AG20443 (cell line): Measurements from ENCODE around the gene RAET1L.
A peak's percentile ranks its signal among the peaks of the same experiment; 100 is the strongest.
"Not testable (repeated sequence)": the region's sequence is repeated elsewhere in the genome, so short reads cannot be mapped to it uniquely, and the experiment has no call there.

Experiments
- DNase-seq: peaks from one replicate; pipeline ENCODE4 v3.0.0; 2012; ENCODE audit warnings: low spot score, mixed read lengths

The RAET1L gene

GRCh38 chr6:150044621-150045145 lies 19.4 kb upstream of the RAET1L start:
- DNase-seq = no peak

GRCh38 chr6:150043501-150044412 lies 18.4 kb upstream of the RAET1L start:
- DNase-seq = no peak

DNA sequence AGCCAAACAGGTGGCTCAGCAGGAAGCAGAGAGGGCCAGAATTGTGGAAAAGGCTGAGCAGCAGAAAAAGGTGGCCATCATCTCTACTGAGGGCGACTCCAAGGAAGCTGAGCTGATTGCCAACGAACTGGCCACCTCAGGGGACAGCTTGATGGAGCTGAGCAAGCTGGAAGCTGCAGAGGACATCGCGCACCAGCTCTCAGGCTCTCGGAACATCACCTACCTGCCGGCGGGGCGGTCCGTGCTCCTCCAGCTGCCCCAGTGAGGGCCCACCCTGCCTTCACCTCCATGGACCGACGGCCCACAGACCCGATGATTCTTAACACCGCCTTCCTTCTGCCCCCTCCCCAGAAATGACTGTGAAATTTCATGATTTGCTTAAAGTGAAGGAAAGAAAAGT lies 17.8 kb upstream of the RAET1L start:
- no peak for DNase-seq

DNA sequence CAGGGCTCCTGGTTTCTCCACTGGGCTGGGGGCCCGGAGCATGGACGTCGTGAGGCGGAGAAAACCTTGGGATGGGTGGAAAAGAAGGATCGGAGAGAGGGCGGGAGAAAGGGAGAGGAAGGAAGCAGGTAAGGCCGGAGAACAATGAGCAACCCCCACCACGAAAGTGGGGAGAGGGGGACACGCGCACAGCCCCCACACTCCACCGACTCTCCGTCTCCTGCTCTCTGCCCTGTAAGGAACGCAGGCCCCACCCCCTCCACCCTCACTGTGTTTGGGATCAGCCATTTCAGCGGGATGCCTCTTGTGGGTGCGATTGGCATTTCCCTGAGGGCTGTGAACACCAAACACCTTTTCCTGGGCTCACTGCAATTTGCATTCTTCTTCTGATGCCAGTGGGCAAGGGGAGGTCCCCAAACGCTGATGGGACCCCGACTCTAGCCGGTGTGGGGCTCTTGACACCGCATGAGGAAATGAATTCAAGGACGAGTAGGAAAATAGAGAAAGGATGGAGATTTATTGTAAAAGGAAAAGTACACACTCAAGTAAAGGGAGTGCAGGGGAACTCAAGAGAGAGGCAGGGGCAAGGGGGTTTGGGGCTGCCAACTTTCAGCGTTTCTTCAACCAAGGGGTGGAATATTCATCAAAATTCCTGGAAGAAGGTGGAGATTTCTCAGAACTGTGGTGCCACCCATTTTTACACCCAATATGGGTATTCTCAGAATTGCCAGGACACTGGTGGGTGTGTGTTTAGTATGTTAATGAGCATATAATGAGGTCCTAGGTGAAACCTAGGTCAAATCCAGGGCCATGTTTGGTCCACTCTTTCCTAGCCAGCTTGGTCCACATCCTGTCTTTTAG lies 13.1 kb upstream of the RAET1L start:
- DNase-seq = no peak

DNA sequence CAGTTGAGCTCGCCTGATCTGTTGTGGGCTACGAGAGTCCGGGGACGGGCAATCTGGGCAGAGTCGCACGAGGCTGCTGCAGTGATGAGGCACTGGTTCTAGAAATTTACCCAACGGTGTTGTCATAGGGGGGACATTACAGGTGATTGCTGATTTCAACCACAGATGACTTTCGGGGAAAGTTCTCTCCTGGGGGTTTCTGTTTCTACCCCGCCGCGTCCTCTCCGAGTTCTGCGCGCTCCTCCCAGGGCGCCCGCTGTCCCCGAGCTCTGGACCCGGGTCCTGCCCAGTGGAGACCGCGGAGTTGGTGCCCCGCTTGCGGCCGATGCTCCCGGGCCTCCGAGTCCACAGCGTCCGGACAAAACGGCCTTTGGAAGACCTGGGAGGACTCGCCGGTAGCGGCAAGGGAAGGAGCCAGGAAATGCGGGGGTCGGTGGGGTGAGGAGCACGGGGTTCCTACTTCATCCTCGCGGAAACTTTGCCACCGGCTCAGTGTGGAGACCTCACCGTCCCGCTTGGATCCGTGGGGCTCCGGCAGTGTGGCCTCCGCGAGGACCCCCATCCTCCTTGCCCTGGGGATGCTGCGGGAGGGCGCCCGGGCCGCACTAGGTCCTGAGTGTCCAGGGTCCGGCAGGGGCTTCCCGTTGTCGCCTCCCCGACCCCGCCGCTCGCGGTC lies 12.3 kb upstream of the RAET1L start:
- DNase-seq = no peak

DNA sequence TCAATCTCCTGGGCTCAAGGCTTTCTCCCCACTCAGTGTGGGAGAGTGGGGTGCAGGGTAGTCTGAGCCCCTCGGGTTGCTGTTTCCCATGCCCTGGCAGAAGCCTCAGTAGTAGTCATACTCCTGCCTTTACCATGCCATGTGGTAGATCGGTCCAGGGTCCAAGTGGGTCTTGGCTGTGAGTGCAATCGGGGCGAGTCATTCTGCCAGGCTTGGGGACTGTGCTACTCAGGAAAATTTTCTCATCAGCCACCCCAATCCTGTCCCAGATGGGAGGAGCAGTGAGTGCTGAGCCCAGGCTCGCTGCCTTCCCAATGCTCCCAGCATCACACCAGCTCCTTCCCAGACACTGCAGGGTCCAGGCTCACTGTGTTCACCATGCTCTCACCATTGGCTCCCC lies 10.7 kb upstream of the RAET1L start:
- DNase-seq = no peak

DNA sequence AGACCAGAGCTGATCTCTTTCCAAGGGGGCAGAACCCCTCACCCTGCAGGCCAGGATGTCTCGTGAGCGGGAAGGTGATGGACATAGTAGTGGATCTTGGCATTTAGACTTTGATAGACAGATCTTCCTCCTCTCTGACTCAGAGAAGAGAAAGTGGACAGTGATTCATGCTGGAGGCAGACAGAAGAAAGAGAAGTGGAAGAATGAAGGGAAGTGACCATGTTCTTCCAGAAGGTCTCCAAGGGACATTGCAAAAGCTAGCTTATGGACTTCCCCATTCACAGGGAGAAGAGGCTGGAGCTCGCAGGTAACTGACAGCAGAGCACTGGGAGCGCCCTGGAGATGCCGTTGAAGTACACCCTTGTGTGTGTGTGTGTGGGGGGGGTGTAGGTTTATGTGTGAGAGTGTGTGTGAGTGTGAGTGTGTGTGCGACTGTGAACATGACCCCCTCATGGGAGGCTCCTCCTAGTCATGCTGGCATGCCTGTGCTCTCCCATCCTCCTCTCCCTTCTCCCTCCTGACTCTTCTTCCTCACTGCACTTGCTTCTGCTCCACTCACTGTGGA lies 8.0 kb upstream of the RAET1L start:
- no peak for DNase-seq

GRCh38 chr6:150032598-150032997 lies 7.3 kb upstream of the RAET1L start:
- no peak for DNase-seq

DNA sequence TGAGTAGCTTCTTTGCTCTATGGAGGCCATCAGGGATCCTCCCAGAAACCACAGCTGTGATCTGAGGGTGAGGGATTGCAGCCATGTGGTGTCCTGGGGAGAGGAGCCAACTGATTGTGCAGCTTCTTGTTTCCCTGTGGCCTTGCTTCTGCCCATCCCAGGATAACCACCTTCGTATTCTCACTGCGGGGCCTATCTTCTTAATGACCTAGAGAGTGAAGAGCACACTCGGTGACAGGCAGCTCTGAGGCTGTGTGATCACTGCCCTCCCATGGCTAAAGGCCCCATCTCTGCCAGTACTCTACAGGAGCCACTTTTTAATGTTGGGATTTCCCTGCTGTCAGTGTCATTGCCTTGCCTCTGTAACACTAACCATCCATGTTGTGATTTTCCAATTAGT lies 5.3 kb upstream of the RAET1L start:
- peak; percentile 26 for DNase-seq

- no peak for DNase-seq
These were observed 4.4 kb upstream of the RAET1L start for GRCh38 chr6:150029749-150030148.

- no peak for DNase-seq
These were observed 3.9 kb upstream of the RAET1L start for GRCh38 chr6:150029276-150029675.

DNA sequence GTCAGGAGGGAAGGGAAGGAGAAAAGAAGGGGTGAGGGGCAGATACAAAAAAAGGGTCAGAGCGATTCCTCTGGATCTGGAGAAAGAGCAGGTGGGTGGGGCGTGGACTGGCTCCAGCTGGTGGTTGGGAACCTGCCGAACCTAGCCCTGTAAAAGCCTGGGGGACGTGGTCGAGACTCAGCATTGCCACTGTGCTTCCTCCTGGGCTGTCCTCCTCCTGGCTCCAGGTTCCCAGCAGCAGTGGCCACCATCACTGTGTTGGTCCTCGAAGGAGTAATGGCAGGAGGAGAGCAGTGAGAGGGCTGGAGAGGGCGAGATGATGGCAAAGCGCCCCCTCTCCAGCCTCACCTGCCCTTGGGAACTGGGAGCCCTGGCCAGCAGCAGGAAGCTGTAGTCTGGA lies 3.5 kb upstream of the RAET1L start:
- no peak for DNase-seq

DNA sequence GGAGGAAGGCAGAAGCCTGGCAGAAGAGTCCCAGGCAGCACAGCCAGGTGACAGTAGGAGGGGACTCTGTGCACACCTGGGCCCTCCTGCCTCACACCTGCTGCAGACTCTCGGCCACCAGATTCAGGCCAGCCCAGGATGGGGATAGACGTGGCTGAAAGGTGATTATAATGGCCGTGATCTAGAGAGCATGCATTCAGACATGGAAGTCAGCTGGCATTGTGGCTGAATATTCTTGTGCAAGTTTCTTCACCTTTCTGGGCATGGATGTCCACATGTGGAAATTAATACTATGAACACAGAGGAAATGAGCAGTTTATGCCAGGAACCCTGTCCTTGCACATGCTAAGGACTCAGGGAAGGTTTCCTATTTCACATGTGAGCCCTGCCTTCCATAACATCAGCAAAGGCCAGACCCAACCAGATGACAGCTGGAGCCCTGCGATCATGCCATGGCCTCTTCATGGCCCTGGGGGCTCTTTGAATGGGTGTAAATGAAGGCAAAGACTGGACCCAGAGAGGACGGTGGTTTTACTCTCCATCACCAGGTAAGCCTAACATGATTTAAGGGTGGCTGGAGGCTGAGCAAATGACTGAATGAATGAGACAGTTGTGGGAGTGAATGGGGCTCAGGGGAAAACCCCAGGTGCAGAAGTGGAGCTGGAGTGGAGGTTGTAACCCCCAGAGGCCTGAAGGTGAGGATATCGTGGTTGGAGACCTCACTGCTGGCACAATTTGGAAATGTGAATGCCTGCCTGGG lies 2.7 kb upstream of the RAET1L start:
- DNase-seq = no peak

DNA sequence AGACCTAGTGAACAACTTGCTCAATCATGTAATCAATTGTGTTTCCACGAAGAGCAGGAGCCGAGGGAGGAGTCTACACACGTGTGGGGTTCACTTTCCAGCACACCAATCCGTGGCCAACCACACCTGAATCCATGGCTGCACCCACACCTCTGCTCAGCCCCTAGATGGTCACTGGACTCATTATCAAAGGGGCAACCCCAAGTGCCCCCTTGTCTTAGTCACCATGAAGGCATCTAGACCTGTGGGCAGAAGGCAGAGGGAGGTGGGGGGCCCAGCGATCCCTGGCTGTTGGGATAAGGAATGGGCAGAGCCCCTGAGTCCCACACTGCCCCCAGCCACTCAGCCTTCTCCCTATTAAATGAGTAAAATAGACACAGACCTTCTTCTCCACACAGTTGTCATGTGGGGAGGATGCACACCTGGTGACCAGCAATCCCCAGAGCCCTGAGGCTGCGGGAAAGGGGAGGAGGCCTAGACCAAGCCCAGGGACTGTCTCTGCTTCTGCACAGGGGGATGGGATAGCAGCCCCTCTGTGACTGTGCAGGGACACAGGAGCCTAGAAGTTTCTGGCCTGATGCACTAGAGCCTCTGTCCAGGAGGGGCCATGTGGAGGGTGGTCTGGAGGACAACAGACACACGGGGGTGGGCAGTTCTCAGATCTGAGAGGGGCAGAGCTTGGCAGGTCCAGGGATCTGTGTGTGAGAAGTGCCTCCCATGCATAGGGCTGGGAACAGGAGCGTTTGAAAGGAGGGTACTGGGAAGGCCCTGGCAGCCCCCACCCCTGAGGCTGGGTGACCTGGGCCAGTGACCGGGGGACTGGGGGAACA lies 1.9 kb upstream of the RAET1L start:
- DNase-seq = no peak

GRCh38 chr6:150024646-150025155 lies 631 bp downstream of the RAET1L start:
- no peak for DNase-seq

GRCh38 chr6:150024021-150024420 lies 1.3 kb downstream of the RAET1L start:
- DNase-seq = not testable (repeated sequence)

- DNase-seq = not testable (repeated sequence)
These were observed 3.5 kb downstream of the RAET1L start for GRCh38 chr6:150021870-150022269.

DNA sequence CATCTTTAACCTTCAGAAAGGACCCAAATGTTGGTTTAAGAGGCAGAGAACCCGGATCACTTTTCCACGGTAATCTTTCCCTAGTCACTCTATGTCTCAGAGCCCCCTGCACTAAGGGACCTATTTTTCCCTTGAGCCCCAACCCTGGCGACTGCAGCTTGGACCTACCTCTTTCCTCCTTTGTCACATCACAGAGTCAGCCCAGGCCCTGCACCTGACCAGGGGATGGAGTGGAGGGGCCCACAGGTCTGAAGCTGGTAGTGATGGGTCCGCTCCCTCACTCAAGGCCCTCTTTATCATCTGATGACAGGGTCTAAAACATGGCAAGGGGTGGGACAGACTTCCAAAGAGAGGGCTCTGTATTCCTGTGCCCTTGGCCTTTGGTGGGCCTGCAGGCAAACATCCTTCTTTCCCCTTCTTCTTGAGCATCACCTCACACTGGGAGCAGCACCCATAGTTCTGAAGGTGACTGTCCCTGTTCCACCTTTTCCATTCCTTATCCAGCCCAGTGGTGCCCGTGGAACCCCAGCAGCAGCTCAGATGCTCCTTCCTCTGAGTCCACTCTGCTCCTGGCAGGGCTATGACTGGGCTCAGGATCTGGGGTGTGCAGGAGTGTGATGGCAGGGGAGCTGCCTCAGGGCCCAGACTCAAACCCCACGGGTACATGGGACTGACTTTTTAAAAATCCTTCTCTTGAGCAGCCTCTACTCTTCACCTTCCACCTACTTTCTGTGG lies 6.3 kb downstream of the RAET1L start:
- DNase-seq = no peak

GRCh38 chr6:150017186-150017521 lies 8.2 kb downstream of the RAET1L start:
- DNase-seq = not testable (repeated sequence)
